ENCODE measurements around the gene ATG2A. TPM values are rescaled to one million over a fixed set of nuclear protein-coding genes. Genes with fewer than 3 reads are reported as not detected.
A peak's percentile ranks its signal among the peaks of the same experiment; 100 is the strongest.

ATG2A gene
- total and polyA plus RNA-seq, 9 of the 15 experiments (the other 6 are each of a cell fraction or from before 2014, with no cell fraction given) = 0.25 to 45.9 (median 5.2) TPM

DNA sequence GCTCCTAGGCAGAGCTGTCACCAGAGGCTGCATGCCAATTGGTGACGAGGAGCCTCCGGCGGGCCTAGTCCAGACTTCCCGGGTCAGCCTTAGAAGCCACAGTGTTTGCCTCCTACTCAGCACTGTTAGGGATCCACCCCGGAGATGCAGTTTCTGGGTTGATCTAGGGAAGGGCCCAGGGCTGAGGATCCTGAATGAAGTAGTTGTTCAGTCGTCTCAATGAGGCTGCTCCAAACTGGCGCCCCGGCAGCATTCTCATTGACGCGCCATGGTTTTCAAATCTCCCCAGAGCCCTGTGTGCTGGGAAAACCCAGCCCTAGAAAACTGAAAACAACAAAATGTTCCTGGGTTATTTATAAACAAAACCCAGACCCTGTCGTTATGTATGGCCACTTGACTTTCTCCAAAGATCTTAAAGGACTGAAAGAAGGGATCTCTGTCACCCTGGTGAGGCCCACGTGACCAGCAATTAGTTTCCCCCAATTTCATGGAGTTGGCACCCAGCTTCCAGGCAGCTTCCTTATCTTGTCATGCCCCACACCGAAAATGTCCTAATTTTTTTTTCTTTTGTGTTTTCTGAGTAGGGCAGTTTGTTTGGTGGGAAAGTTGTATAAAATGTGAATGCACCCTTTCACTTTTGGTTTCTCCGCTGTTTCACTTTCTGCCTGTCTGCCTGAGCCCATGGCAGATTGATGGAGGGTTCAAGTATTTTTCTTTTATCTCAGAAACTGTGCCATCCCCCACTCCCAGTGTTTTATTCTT lies 36.6 kb downstream of the ATG2A start:
- H3K9me1 ChIP-seq (ENCODE audit: control insufficient read depth, insufficient read depth, low read length) = no peaks in the 10 kb centered on the region
- CTCF ChIA-PET (ENCODE audit: low intra/inter-chr PET ratio) = no interaction called here
- FAIRE-seq = no peak
- H3K79me2 ChIP-seq (ENCODE audit: control insufficient read depth, insufficient read depth, low read length) = peaks cover 41% of the 10 kb centered on the region
- BruUV-seq (replicated peaks) = no TSS peak
- no peak overlapping the region for H3K4me2 ChIP-seq (ENCODE audit: insufficient read depth, low read length)
- H3K36me3 ChIP-seq (ENCODE audit: control insufficient read depth, insufficient read depth, low read length) = peaks cover 8% of the 10 kb centered on the region; the same call in 1 of the 3 replicates
- TF ChIP-seq BCOR (IDR thresholded peaks at IDR 0.05) = no peak
- TF ChIP-seq ARID2 (IDR thresholded peaks at IDR 0.05) = no peak
- no peak for TF ChIP-seq PBX2 (CRISPR knock-in tag; IDR thresholded peaks at IDR 0.05; ENCODE audit: low read depth)
- 0 out of 2 replicates have a peak, but pooled peaks have one; percentile 33 for TF ChIP-seq PBX2 (tag; conservative IDR thresholded peaks at IDR 0.05; ENCODE audit: low read depth)
- no peak for ATAC-seq
- POLR2A ChIA-PET = interaction anchor here (0.5 to 9.0 kb wide), 5 partner anchors 9 to 237 kb away, joined by 3 to 109 read pairs (median 3); partner anchors contain the start of gene ZNHIT2
- intact Hi-C loops (cut with micrococcal nuclease) = loop anchor here (10.0 kb wide), 1 partner anchor 234 kb away; the partner anchor contains the start of genes TM7SF2 and ZNHIT2
- no peak for DNase-seq (ENCODE audit: extremely low read depth in 1 of 4, low spot score in 3 of 4)
- no peak overlapping the region for H3K4me3 ChIP-seq
- no peaks in the 10 kb centered on the region for H3K27me3 ChIP-seq (ENCODE audit: control insufficient read depth in 2 of 2, insufficient read depth in 2 of 2, low read length in 2 of 2)
- no peak overlapping the region for H3K27ac ChIP-seq (ENCODE audit: extremely low read depth, low read depth, low read length)
- H3K4me1 ChIP-seq (replicated peaks in 1 of 2; ENCODE audit: control insufficient read depth in 2 of 2, insufficient read depth in 2 of 2, low read length in 2 of 2) = peaks cover 32 to 65% of the 10 kb centered on the region in 2 experiments
- no peaks in the 10 kb centered on the region for H3K9me3 ChIP-seq (replicated peaks; ENCODE audit: control insufficient read depth, insufficient read depth, low read depth, low read length)
- 65% methylated on average over 14 of the region's 14 CpGs for WGBS (ENCODE audit: insufficient coverage, low coverage, missing lambda C conversion rate)
- H2AFZ ChIP-seq (ENCODE audit: low read depth, low read length) = no peak overlapping the region
- no peak overlapping the region for H3K9ac ChIP-seq (ENCODE audit: insufficient read depth in 1 of 2, low read depth in 2 of 2, low read length in 2 of 2)
- in situ Hi-C loops (cut with MboI) = no loop called here
- H4K20me1 ChIP-seq (replicated peaks; ENCODE audit: control insufficient read depth, insufficient read depth, low read length) = peaks cover 14% of the 10 kb centered on the region; the same call in 1 of the 2 replicates

All from K562 (cell line).